HCT116 (cell line): ENCODE results near the gene CWC27. TPM values are rescaled to one million over a fixed set of nuclear protein-coding genes. Genes with fewer than 3 reads are reported as not detected.

Source experiments
- ATAC-seq: fragments of 200-7000 bp; cut with Tn5 transposase; 2 replicates; pipeline ENCODE4 v1.9.1; 2020; ENCODE audit warnings: mild to moderate bottlenecking, moderate library complexity
- BruUV-seq: library from RNA; stranded (reverse); fragments of 400-500 nt; replicated peaks from 2 replicates; lab custom pipeline; 2021; lab: Mats Ljungman, UMichigan
- CTCF ChIA-PET: fragments of 300-600 bp; sonication (Branson Sonifier 250); formaldehyde crosslinking; loops from one replicate; lab custom pipeline; 2021; ENCODE audit warnings: antibody characterized with exemption; lab: Charles Lee
- POLR2A ChIA-PET: fragments of 300-600, 350-600 bp; sonication (Branson Sonifier 250); formaldehyde crosslinking; loops from one replicate; lab custom pipeline; 2021; ENCODE audit warnings: antibody characterized with exemption; lab: Charles Lee
- RAD21 ChIA-PET, 2 experiments: fragments of 300-600 bp; sonication (Branson Sonifier 250); formaldehyde crosslinking; loops; one replicate each; lab custom pipeline; 2023; ENCODE audit warnings: low total read pairs in 2 of 2; ENCODE audit not compliant: uncharacterized antibody in 2 of 2, unreplicated experiment in 2 of 2, low non-redundant PET in 1 of 2; lab: Charles Lee
- DNase-seq: peaks from one replicate; pipeline ENCODE4 v3.0.0-alpha.2; 2010; ENCODE audit warnings: low read depth, low spot score
- H2AFZ ChIP-seq: fragments of 200-600 bp; shearing (Covaris generic), sonication (generic); 2 replicates; pipeline ENCODE4 v1.6.1; 2017; ENCODE audit warnings: low read depth, mixed run types, mixed read lengths, antibody characterized with exemption, low read length; ENCODE audit not compliant: poor library complexity, severe bottlenecking
- H3K27ac ChIP-seq: 2 replicates; pipeline ENCODE4 v1.5.1; 2012; ENCODE audit warnings: low read depth, low read length
- H3K27me3 ChIP-seq: fragments of 200-600 bp; sonication (generic); 2 replicates; pipeline ENCODE4 v1.6.1; 2016; ENCODE audit warnings: mixed run types, low read length, mixed read lengths; ENCODE audit not compliant: insufficient read depth
- H3K36me3 ChIP-seq, 2 experiments: fragments of 200-500 bp in 1 of 2; fragments of 200-600 bp in 1 of 2; sonication (Bioruptor generic) in 1 of 2; sonication (generic) in 1 of 2; 2 replicates each; pipeline versions ENCODE4 v1.5.1 to v1.6.1; 2014 to 2016; ENCODE audit warnings: low read length in 2 of 2, inconsistent platforms in 1 of 2, mixed read lengths in 1 of 2, mixed run types in 1 of 2; ENCODE audit not compliant: insufficient read depth in 2 of 2, control insufficient read depth in 1 of 2
- H3K4me1 ChIP-seq, 2 experiments: fragments of 200-600 bp in 1 of 2; sonication (generic) in 1 of 2; 2 replicates each; pipeline versions ENCODE4 v1.5.1 to v1.6.1; 2012 to 2017; ENCODE audit warnings: low read length in 2 of 2, inconsistent platforms in 1 of 2, mild to moderate bottlenecking in 1 of 2, mixed read lengths in 1 of 2, mixed run types in 1 of 2, moderate library complexity in 1 of 2; ENCODE audit not compliant: insufficient read depth in 2 of 2, control insufficient read depth in 1 of 2
- H3K4me2 ChIP-seq: fragments of 200-600 bp; sonication (generic); 2 replicates; pipeline ENCODE4 v1.6.1; 2017; ENCODE audit warnings: mixed run types, low read length, mixed read lengths
- H3K4me3 ChIP-seq, 2 experiments: fragments of 200-600 bp in 1 of 2; sonication (generic) in 1 of 2; replicated peaks in 1 of 2; 2 replicates each; pipeline ENCODE4 v1.5.1; 2011 to 2016; ENCODE audit warnings: low read length in 2 of 2, control low read depth in 1 of 2, low read depth in 1 of 2, mild to moderate bottlenecking in 1 of 2, mixed read lengths in 1 of 2, mixed run types in 1 of 2
- H3K79me2 ChIP-seq: fragments of 200-600 bp; sonication (generic); 2 replicates; pipeline ENCODE4 v1.6.1; 2017; ENCODE audit warnings: mild to moderate bottlenecking, mixed run types, low read length, moderate library complexity, mixed read lengths; ENCODE audit not compliant: insufficient read depth
- H3K9ac ChIP-seq: fragments of 200-600 bp; sonication (generic); 2 replicates; pipeline ENCODE4 v1.6.1; 2016; ENCODE audit warnings: low read length, mixed read lengths
- H3K9me2 ChIP-seq: fragments of 200-600 bp; sonication (generic), shearing (Covaris generic); 2 replicates; pipeline ENCODE4 v1.6.1; 2017; ENCODE audit warnings: mixed run types, mild to moderate bottlenecking, moderate library complexity; ENCODE audit not compliant: insufficient read depth
- H3K9me3 ChIP-seq, 2 experiments: fragments of 200-500 bp in 1 of 2; fragments of 200-600 bp in 1 of 2; sonication (Bioruptor generic) in 1 of 2; sonication (generic) in 1 of 2; 2 replicates each; pipeline ENCODE4 v1.6.1; 2014 to 2017; ENCODE audit warnings: low read length in 2 of 2, mixed read lengths in 2 of 2, inconsistent platforms in 1 of 2, low read depth in 1 of 2, mild to moderate bottlenecking in 1 of 2, mixed run types in 1 of 2, moderate library complexity in 1 of 2; ENCODE audit not compliant: control insufficient read depth in 1 of 2, insufficient read depth in 1 of 2
- H4K20me1 ChIP-seq: fragments of 200-600 bp; sonication (generic), shearing (Covaris generic); 2 replicates; pipeline ENCODE4 v1.6.1; 2017; ENCODE audit warnings: mixed run types, mild to moderate bottlenecking, moderate library complexity; ENCODE audit not compliant: insufficient read depth
- ATF3 ChIP-seq: IDR thresholded peaks from 2 replicates; pipeline ENCODE4 v1.6.1; 2012
- CTCF ChIP-seq, 3 experiments: fragments of 200-600 bp in 1 of 3; sonication (generic) in 1 of 3; IDR thresholded peaks in 2 of 3; conservative IDR thresholded peaks in 1 of 3; 2 replicates each; pipeline ENCODE4 v1.5.1; 2012 to 2017; ENCODE audit warnings: low read depth in 2 of 3, low read length in 2 of 3, antibody characterized with exemption in 1 of 3, borderline replicate concordance in 1 of 3, control low read depth in 1 of 3, mild to moderate bottlenecking in 1 of 3, mixed read lengths in 1 of 3, mixed run types in 1 of 3, moderate library complexity in 1 of 3; ENCODE audit not compliant: insufficient read depth in 1 of 3
- EZH2phosphoT487 ChIP-seq: fragments of 200-600 bp; IDR thresholded peaks from 2 replicates; pipeline ENCODE4 v1.6.1; 2018; ENCODE audit warnings: antibody characterized with exemption, borderline replicate concordance
- FOSL1 ChIP-seq: IDR thresholded peaks from 2 replicates; pipeline ENCODE4 v1.6.1; 2012; ENCODE audit warnings: low read depth
- POLR2A ChIP-seq: IDR thresholded peaks from 2 replicates; pipeline ENCODE4 v1.7.0; 2011; ENCODE audit warnings: borderline replicate concordance; ENCODE audit not compliant: insufficient read depth, insufficient read length; ENCODE audit errors: extremely low read depth
- RAD21 ChIP-seq: IDR thresholded peaks from 2 replicates; pipeline ENCODE4 v1.6.1; 2012; ENCODE audit warnings: low read depth, mild to moderate bottlenecking
- TCF7L2 ChIP-seq: IDR thresholded peaks from 2 replicates; pipeline ENCODE4 v1.7.0; 2011; ENCODE audit warnings: borderline replicate concordance, inconsistent platforms; ENCODE audit not compliant: insufficient read depth, insufficient read length; ENCODE audit errors: extremely low read depth
- YY1 ChIP-seq: IDR thresholded peaks from 2 replicates; pipeline ENCODE4 v1.6.1; 2011; ENCODE audit warnings: low read length, low read depth, moderate library complexity, mild to moderate bottlenecking; ENCODE audit not compliant: insufficient replicate concordance; ENCODE audit errors: extremely low read depth
- ZBTB33 ChIP-seq: IDR thresholded peaks from 2 replicates; pipeline ENCODE4 v1.6.1; 2011; ENCODE audit warnings: mild to moderate bottlenecking, low read length, moderate library complexity; ENCODE audit not compliant: insufficient replicate concordance; ENCODE audit errors: extremely low read depth
- ZFX ChIP-seq: fragments of 450-650 bp; IDR thresholded peaks from 2 replicates; pipeline ENCODE4 v1.6.1; 2017
- ZNF274 ChIP-seq: fragments of 200-500 bp; sonication (Bioruptor generic); IDR thresholded peaks from 2 replicates; pipeline ENCODE4 v1.6.1; 2014; ENCODE audit warnings: mild to moderate bottlenecking, low read depth, low read length, inconsistent platforms
- intact Hi-C: fragments of 100-400 bp; cut with micrococcal nuclease; formaldehyde crosslinking; loops from 2 replicates; pipeline ENCODE4 v1.10.0; 2022
- total RNA-seq: library from RNA; stranded (reverse); gene quantifications from one replicate; pipeline ENCODE4 v1.2.1, GENCODE V29; 2021; ENCODE audit not compliant: unreplicated experiment

The CWC27 gene
- total RNA-seq, 1 experiment from 2014 or later, result 29.1 TPM

- BruUV-seq, result no TSS peak
- no peaks in the 10 kb centered on the region for H4K20me1 ChIP-seq
- DNase-seq (no peak), ATAC-seq (no peak)
- no peaks in the 10 kb centered on the region for H3K4me1 ChIP-seq
- no peak for TF ChIP-seq EZH2phosphoT487
- TF ChIP-seq ATF3, result no peak
- no peak for TF ChIP-seq FOSL1
- no peak for TF ChIP-seq ZBTB33
- TF ChIP-seq POLR2A, result no peak
- no peak for TF ChIP-seq YY1
- no peak for TF ChIP-seq CTCF (IDR thresholded peaks at IDR 0.05 in 2 of 3, conservative IDR thresholded peaks at IDR 0.05 in 1 of 3; ENCODE audit: borderline replicate concordance in 1 of 3, insufficient read depth in 1 of 3, low read depth in 2 of 3, low read length in 2 of 3)
- TF ChIP-seq TCF7L2, result no peak
- no peak for TF ChIP-seq ZFX
- no peak for TF ChIP-seq ZNF274
- no peak for TF ChIP-seq RAD21
- POLR2A ChIA-PET, result no interaction called here
- no peak overlapping the region for H3K4me3 ChIP-seq
- H3K9ac ChIP-seq, result no peak overlapping the region
- H3K9me2 ChIP-seq, result no peaks in the 10 kb centered on the region
- H3K27me3 ChIP-seq, result no peaks in the 10 kb centered on the region
- H3K79me2 ChIP-seq, result no peaks in the 10 kb centered on the region
- intact Hi-C loops, result no loop called here
- H3K36me3 ChIP-seq, result no peaks in the 10 kb centered on the region
- H3K27ac ChIP-seq, result no peak overlapping the region
- no peak overlapping the region for H3K4me2 ChIP-seq
- CTCF ChIA-PET, result no interaction called here
- RAD21 ChIA-PET, result no interaction called here
- H2AFZ ChIP-seq, result no peak overlapping the region
- no peaks in the 10 kb centered on the region for H3K9me3 ChIP-seq
Observed at GRCh38 chr5:65024681-65025080, 256.0 kb downstream of the CWC27 start.
